Karpas-422 (cell line): ENCODE data around the gene POLA1. TPM values are rescaled to one million over a fixed set of nuclear protein-coding genes. Genes with fewer than 3 reads are reported as not detected.
A peak's percentile ranks its signal among the peaks of the same experiment; 100 is the strongest.
"Not testable (repeated sequence)": the region's sequence is repeated elsewhere in the genome, so short reads cannot be mapped to it uniquely, and the experiment has no call there.

Experiments used
- DNase-seq: peaks from one replicate; pipeline ENCODE4 v3.0.0-alpha.2; 2015
- H2AFZ ChIP-seq: fragments of 200-600 bp; sonication (generic); 2 replicates; pipeline ENCODE4 v1.6.1; 2014; ENCODE audit warnings: antibody characterized with exemption, low read length, mixed read lengths
- H3K27ac ChIP-seq: fragments of 200-600 bp; sonication (generic); 2 replicates; pipeline ENCODE4 v1.5.1; 2014; ENCODE audit warnings: mild to moderate bottlenecking, low read length, moderate library complexity
- H3K27me3 ChIP-seq: fragments of 200-600 bp; sonication (generic); 2 replicates; pipeline ENCODE4 v1.6.1; 2014; ENCODE audit warnings: low read length, mixed read lengths
- H3K36me3 ChIP-seq: fragments of 200-600 bp; sonication (generic); 2 replicates; pipeline ENCODE4 v1.6.1; 2014; ENCODE audit warnings: low read length, mixed read lengths; ENCODE audit not compliant: insufficient read depth
- H3K4me1 ChIP-seq: fragments of 200-600 bp; sonication (generic); 2 replicates; pipeline ENCODE4 v1.6.1; 2014; ENCODE audit warnings: mild to moderate bottlenecking, low read length, mixed read lengths
- H3K4me2 ChIP-seq: fragments of 200-600 bp; sonication (generic); 2 replicates; pipeline ENCODE4 v1.6.1; 2014; ENCODE audit warnings: low read length, low read depth, mild to moderate bottlenecking; ENCODE audit not compliant: poor library complexity, severe bottlenecking
- H3K4me3 ChIP-seq: fragments of 200-600 bp; sonication (generic); 2 replicates; pipeline ENCODE4 v1.5.1; 2014; ENCODE audit warnings: mild to moderate bottlenecking, antibody characterized with exemption, low read length, mixed read lengths
- H3K79me2 ChIP-seq: fragments of 200-600 bp; sonication (generic); 2 replicates; pipeline ENCODE4 v1.6.1; 2014; ENCODE audit warnings: mild to moderate bottlenecking, low read length, mixed read lengths
- H3K9ac ChIP-seq: fragments of 200-600 bp; sonication (generic); 2 replicates; pipeline ENCODE4 v1.6.0; 2014; ENCODE audit warnings: low read length
- H3K9me2 ChIP-seq: fragments of 200-600 bp; sonication (generic), shearing (Covaris generic); replicated peaks from 2 replicates; pipeline ENCODE4 v1.6.0; 2014; ENCODE audit warnings: mild to moderate bottlenecking, low read length, moderate library complexity; ENCODE audit not compliant: insufficient read depth
- H3K9me3 ChIP-seq: fragments of 300-700, 200-600 bp; sonication (generic); 2 replicates; pipeline ENCODE4 v1.6.1; 2014; ENCODE audit warnings: low read length, mixed read lengths
- H4K20me1 ChIP-seq: fragments of 200-600 bp; sonication (generic); 2 replicates; pipeline ENCODE4 v1.6.1; 2014; ENCODE audit warnings: mild to moderate bottlenecking, antibody characterized with exemption, low read length, low read depth; ENCODE audit not compliant: insufficient read depth
- total RNA-seq: library from RNA; depleted of rRNA; stranded (reverse); fragments of >200 nt; shearing (Covaris generic); gene quantifications from 2 replicates; pipeline ENCODE4 v1.2.3, GENCODE V29; 2014; ENCODE audit warnings: low replicate concordance; rRNA removed

The POLA1 gene, protein sequence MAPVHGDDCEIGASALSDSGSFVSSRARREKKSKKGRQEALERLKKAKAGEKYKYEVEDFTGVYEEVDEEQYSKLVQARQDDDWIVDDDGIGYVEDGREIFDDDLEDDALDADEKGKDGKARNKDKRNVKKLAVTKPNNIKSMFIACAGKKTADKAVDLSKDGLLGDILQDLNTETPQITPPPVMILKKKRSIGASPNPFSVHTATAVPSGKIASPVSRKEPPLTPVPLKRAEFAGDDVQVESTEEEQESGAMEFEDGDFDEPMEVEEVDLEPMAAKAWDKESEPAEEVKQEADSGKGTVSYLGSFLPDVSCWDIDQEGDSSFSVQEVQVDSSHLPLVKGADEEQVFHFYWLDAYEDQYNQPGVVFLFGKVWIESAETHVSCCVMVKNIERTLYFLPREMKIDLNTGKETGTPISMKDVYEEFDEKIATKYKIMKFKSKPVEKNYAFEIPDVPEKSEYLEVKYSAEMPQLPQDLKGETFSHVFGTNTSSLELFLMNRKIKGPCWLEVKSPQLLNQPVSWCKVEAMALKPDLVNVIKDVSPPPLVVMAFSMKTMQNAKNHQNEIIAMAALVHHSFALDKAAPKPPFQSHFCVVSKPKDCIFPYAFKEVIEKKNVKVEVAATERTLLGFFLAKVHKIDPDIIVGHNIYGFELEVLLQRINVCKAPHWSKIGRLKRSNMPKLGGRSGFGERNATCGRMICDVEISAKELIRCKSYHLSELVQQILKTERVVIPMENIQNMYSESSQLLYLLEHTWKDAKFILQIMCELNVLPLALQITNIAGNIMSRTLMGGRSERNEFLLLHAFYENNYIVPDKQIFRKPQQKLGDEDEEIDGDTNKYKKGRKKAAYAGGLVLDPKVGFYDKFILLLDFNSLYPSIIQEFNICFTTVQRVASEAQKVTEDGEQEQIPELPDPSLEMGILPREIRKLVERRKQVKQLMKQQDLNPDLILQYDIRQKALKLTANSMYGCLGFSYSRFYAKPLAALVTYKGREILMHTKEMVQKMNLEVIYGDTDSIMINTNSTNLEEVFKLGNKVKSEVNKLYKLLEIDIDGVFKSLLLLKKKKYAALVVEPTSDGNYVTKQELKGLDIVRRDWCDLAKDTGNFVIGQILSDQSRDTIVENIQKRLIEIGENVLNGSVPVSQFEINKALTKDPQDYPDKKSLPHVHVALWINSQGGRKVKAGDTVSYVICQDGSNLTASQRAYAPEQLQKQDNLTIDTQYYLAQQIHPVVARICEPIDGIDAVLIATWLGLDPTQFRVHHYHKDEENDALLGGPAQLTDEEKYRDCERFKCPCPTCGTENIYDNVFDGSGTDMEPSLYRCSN (N-terminal part only)
- total RNA-seq, result 22.4 and 26.7 TPM in 2 replicates

DNA sequence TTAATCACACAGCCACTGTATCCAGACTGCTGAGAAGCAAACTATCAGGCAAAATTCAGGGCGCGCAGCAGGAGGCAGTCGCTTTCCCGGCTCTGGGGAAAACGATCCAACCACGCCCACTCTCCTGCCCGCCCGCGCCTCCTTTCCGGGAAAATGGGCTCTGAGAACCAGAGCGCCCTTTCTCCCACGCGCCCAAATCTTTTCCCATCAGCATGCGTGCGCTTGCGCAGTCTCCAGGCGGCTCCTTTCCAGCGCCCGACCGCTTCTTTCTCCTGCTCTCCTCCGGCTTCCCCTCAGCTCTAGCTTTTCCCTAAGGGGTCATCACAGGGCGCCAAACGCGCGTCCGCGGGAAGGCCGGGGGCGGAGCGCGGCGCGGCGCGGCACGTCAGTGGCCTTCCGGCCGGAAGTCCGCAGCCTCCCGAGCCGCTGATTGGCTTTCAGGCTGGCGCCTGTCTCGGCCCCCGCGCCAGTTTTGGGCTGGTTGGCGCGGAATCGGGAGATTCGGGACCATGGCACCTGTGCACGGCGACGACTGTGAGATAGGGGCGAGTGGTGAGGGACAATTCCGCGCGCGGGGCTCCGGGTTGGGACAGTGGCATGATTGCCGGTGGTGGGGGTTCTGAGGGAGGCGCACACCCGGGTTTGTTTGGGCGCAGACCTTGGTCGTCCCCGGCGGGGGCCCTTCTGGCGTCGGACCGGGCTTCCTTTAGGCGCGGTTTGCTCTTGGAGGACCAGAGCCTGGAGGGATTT, at the start of gene POLA1:
POLA1 (plus strand) TSS at position 466 of the 750 bp plus-strand sequence; CDS start at position 510, 44 bp downstream.
- no peaks in the 10 kb centered on the region for H3K9me2 ChIP-seq
- H3K4me2 ChIP-seq, result peak within 1 kb of the TSS; percentile 82
- H3K79me2 ChIP-seq, result peaks cover 48% of the 10 kb centered on the region
- DNase-seq, result peak; percentile 95
- H2AFZ ChIP-seq, result peak within 1 kb of the TSS; percentile 80
- no peaks in the 10 kb centered on the region for H4K20me1 ChIP-seq
- H3K36me3 ChIP-seq, result peaks cover 10% of the 10 kb centered on the region; the same call in 1 of the 2 replicates
- peaks cover 31% of the 10 kb centered on the region for H3K4me1 ChIP-seq
- H3K9ac ChIP-seq, result peak within 1 kb of the TSS; percentile 76
- H3K27ac ChIP-seq, result peak within 1 kb of the TSS; percentile 26; the same call in 1 of the 2 replicates
- H3K9me3 ChIP-seq, result no peaks in the 10 kb centered on the region
- H3K4me3 ChIP-seq, result peak within 1 kb of the TSS; percentile 73
- H3K27me3 ChIP-seq, result no peaks in the 10 kb centered on the region

DNA sequence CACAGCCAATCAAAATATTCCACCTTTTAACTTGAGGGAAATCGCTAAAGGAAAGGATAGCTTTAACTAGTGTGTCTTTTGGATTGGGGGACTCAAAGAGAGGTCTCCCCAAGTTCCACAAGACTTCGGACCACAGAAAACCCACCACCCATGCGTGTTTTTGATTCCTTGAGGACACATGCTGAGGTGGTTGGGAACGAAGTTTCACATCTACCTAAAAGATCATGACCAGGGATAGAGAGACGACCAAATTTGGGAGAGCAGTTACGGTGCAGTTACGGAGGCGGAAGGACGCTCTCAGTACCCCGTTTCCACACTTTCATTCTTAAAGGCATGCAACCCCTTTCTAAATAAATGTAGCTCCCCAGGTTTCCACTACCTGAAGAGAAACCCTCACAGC, 47.7 kb upstream of the POLA1 start:
- H2AFZ ChIP-seq, result no peak overlapping the region
- no peaks in the 10 kb centered on the region for H3K27me3 ChIP-seq

DNA sequence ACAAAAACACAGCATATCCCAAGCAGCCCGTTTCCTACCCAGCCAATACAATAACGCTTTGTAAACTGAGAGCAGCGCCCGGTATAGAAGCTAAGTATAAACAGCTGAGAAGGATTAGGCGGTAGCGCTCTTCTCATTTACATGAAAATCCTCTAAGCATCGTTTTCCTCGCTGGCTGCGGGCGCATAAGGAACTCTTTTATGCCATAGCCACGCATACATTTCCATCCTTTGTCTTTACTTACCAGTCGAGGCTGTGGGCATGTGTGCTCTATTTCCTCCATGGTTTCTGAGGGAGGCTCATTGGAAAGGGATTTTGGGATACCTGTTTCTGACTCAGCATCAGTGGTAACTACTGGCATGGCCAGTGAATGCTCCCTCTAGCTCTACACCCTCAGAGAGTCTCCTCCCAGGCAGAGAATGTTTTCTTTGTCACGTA, 47.0 kb upstream of the POLA1 start:
- H3K4me2 ChIP-seq, result peak overlapping the region; percentile 54
- no peak overlapping the region for H2AFZ ChIP-seq
- no peak for DNase-seq
- H3K9me2 ChIP-seq, result no peaks in the 10 kb centered on the region
- no peaks in the 10 kb centered on the region for H4K20me1 ChIP-seq
- peaks cover 14% of the 10 kb centered on the region for H3K4me1 ChIP-seq
- H3K9me3 ChIP-seq, result no peaks in the 10 kb centered on the region
- H3K4me3 ChIP-seq, result peak overlapping the region; percentile 14; the same call in 1 of the 2 replicates
- no peaks in the 10 kb centered on the region for H3K27me3 ChIP-seq
- no peaks in the 10 kb centered on the region for H3K79me2 ChIP-seq
- no peaks in the 10 kb centered on the region for H3K36me3 ChIP-seq
- H3K27ac ChIP-seq, result no peak overlapping the region
- no peak overlapping the region for H3K9ac ChIP-seq

More for the DNA sequence above, 47.7 kb upstream of the POLA1 start:
- Histone ChIP-seq H3K9ac (no peak overlapping the region), H3K36me3 (no peaks in the 10 kb centered on the region), H3K4me2 (no peak overlapping the region), H3K4me1 (peaks cover 14% of the 10 kb centered on the region), H3K9me3 (no peaks in the 10 kb centered on the region), H3K4me3 (no peak overlapping the region), H3K79me2 (no peaks in the 10 kb centered on the region), H3K9me2 (no peaks in the 10 kb centered on the region), H3K27ac (no peak overlapping the region), H4K20me1 (no peaks in the 10 kb centered on the region)
- no peak for DNase-seq

DNA sequence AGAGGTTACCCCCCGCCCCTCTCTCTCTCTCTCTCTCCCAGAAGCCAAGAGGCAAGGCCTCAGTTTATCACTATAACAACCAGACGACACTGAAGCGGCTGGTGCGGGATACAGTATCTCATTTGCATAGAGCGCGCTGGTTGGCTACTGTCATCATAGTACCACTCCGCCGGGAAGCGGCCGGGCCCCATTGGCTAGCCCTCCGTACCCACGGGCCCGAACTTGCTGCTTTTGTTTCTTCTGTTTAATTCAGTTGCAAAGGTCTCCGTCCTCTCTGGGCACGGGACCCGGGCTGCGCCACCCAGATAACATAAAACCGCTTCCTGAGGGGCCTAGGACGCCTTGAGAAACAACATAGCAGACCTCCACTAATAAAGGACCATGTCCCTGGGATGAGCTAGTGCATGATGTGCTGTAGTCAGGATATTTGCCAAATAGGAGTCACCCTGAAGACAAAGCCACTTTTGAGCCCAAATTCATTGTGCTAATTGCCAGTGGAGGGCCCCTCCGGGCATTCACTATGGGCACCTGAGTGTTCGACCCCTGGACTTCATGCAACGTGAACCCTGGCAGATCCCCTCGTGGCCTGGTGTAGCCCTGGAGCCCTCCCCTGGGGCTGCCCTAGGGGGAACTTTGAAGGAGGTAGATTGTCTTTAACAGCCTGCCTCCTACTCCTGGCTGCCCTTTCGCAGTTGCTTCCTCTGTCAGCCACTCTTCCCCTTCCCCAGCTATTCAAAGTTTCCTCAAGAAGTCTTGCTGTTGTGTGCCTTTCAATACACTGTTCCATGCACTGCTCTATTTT, 46.3 kb upstream of the POLA1 start, which contains the start of gene PCYT1B:
PCYT1B (minus strand) TSS at position 91 of the 802 bp plus-strand sequence. CDS start 242 bp downstream, outside the sequence.
- Histone ChIP-seq H3K9me3 (no peaks in the 10 kb centered on the region), H3K27me3 (no peaks in the 10 kb centered on the region), H3K79me2 (no peaks in the 10 kb centered on the region), H4K20me1 (no peaks in the 10 kb centered on the region), H3K9me2 (no peaks in the 10 kb centered on the region), H2AFZ (peak within 1 kb of the TSS; percentile 82), H3K4me3 (peak within 1 kb of the TSS; percentile 53), H3K9ac (peak within 1 kb of the TSS; percentile 56), H3K4me1 (peaks cover 14% of the 10 kb centered on the region), H3K36me3 (no peaks in the 10 kb centered on the region), H3K27ac (no peak within 1 kb of the TSS), H3K4me2 (peak within 1 kb of the TSS; percentile 54)
- DNase-seq, result peak; percentile 79

DNA sequence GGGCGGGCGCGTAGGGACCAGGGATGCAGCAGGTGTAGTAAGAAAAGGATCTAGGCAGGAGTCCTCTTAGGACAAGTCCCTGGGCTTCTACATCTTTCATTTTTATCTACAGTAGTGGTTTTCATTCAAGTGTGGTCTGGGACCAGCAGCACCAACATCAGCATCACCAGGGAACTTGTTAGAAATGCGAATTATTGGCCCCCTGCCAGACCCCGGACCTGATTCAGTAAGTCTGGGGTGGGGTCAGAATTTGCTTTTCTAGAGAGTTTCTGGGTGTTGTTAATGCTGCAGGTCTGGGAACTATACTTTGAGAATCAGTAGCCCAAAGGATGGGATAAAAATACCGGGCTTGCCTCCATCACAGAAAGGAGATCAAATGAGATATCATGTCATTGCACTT, 45.2 kb upstream of the POLA1 start:
- Histone ChIP-seq H3K9me3 (no peaks in the 10 kb centered on the region), H3K9ac (no peak overlapping the region), H3K27me3 (no peaks in the 10 kb centered on the region), H3K4me1 (peaks cover 14% of the 10 kb centered on the region), H3K4me3 (no peak overlapping the region), H2AFZ (no peak overlapping the region), H3K4me2 (no peak overlapping the region), H3K36me3 (no peaks in the 10 kb centered on the region), H3K79me2 (no peaks in the 10 kb centered on the region), H4K20me1 (no peaks in the 10 kb centered on the region), H3K27ac (no peak overlapping the region), H3K9me2 (no peaks in the 10 kb centered on the region)
- DNase-seq, result no peak

DNA sequence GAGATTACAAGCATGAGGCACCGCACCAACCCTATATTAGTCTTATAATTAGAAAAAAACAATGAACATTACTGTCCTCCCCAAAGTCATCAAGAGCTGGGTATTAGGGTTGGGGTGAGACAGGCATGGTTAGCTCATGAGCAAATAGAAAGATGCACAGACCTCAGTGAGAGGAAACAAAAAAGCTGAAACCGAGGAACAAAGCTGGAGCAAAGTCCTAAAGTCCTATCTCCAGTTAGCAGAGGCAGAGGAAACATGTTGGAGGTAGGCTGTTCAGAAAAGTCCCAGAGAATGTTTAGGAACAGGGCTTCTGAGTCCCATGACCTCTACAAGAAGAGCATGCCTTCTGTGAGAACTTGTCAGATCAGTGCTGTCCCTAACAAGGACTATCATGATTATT, 41.9 kb upstream of the POLA1 start:
- no peak overlapping the region for H3K4me2 ChIP-seq

DNA sequence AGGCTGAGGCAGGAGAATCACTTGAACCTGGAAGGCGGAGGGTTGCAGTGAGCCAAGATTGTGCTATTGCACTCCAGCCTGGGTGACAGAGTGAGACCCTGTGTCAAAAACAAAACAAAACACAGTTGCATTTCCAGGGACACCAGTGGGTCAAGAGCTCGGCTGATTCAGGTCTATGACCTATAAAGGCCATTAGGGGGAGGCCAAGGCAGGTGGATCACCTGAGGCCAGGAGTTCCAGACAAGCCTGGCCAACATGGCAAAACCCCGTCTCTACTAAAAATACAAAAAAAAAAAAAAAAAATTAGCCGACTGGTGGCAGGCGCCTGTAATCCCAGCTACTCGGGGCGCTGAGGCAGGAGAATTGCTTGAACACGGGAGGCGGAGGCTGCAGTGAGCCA, 38.0 kb upstream of the POLA1 start:
- DNase-seq, H3K36me3 ChIP-seq, H3K27me3 ChIP-seq, H3K9ac ChIP-seq, H3K4me1 ChIP-seq, H3K4me2 ChIP-seq, H3K9me3 ChIP-seq, H4K20me1 ChIP-seq, H3K4me3 ChIP-seq, H3K9me2 ChIP-seq, H2AFZ ChIP-seq, H3K79me2 ChIP-seq, H3K27ac ChIP-seq: not testable (repeated sequence)

More for the DNA sequence above, 41.9 kb upstream of the POLA1 start:
- no peak overlapping the region for H3K9ac ChIP-seq
- no peaks in the 10 kb centered on the region for H3K9me3 ChIP-seq
- H3K4me3 ChIP-seq, result no peak overlapping the region
- no peak overlapping the region for H2AFZ ChIP-seq
- peaks cover 12% of the 10 kb centered on the region for H3K4me1 ChIP-seq
- no peaks in the 10 kb centered on the region for H4K20me1 ChIP-seq
- H3K79me2 ChIP-seq, result no peaks in the 10 kb centered on the region
- no peak overlapping the region for H3K27ac ChIP-seq
- no peaks in the 10 kb centered on the region for H3K9me2 ChIP-seq
- no peaks in the 10 kb centered on the region for H3K27me3 ChIP-seq
- H3K36me3 ChIP-seq, result no peaks in the 10 kb centered on the region
- no peak for DNase-seq
